ENCODE data around the gene AFF4. TPM values are rescaled to one million over a fixed set of nuclear protein-coding genes. Genes with fewer than 3 reads are reported as not detected.

The AFF4 gene
- total RNA-seq, 3 donors from 2014 or later (not counting 1 experiment from before 2014, with no cell fraction given): 87.5 to 98.1 (median 90.8) TPM

DNA sequence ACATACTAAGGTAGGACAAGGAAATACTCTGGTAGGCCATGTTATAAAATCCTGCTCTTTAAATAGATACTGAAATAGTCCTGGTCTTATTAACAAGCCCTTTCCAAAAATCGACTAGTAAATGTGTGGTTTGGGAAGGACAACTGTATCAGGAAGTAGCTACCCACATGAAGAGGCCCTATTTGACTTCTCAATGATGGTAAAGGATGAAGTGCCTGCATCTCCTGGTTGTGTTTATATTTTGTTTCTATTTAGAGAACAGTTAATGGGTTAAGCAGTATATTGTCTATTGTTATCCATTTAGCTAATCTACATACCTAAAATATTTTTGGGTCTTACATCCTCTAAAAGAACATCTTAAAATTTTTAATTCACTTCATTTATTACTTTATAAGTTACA is 109.6 kb downstream of the AFF4 start:
- Mint-ChIP-seq H3K36me3 (no peaks in the 10 kb centered on the region), H3K4me3 (no peak overlapping the region), H3K27me3 (ENCODE audit: low read depth in 2 of 2) (peaks cover under 1 to 11% of the 10 kb centered on the region in 2 donors), H3K4me1 (no peaks in the 10 kb centered on the region), H3K9me3 (no peaks in the 10 kb centered on the region), H3K27ac (no peak overlapping the region)
- TF ChIP-seq, protein P1, sequence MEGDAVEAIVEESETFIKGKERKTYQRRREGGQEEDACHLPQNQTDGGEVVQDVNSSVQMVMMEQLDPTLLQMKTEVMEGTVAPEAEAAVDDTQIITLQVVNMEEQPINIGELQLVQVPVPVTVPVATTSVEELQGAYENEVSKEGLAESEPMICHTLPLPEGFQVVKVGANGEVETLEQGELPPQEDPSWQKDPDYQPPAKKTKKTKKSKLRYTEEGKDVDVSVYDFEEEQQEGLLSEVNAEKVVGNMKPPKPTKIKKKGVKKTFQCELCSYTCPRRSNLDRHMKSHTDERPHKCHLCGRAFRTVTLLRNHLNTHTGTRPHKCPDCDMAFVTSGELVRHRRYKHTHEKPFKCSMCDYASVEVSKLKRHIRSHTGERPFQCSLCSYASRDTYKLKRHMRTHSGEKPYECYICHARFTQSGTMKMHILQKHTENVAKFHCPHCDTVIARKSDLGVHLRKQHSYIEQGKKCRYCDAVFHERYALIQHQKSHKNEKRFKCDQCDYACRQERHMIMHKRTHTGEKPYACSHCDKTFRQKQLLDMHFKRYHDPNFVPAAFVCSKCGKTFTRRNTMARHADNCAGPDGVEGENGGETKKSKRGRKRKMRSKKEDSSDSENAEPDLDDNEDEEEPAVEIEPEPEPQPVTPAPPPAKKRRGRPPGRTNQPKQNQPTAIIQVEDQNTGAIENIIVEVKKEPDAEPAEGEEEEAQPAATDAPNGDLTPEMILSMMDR (IDR thresholded peaks at IDR 0.05): no peak
- intact Hi-C loops (cut with micrococcal nuclease): no loop called here
- no peak for DNase-seq
- no peak for ATAC-seq
- H3K9me3 ChIP-seq (ENCODE audit: control insufficient read depth, insufficient read depth, low read length): no peaks in the 10 kb centered on the region
- no peak overlapping the region for H3K4me3 ChIP-seq (ENCODE audit: low read length)
- H3K4me1 ChIP-seq (ENCODE audit: control insufficient read depth, insufficient read depth, low read length): no peaks in the 10 kb centered on the region
- H3K27me3 ChIP-seq (ENCODE audit: control insufficient read depth, insufficient read depth, low read length): no peaks in the 10 kb centered on the region
- H3K36me3 ChIP-seq (ENCODE audit: control insufficient read depth, insufficient read depth, low read length): no peaks in the 10 kb centered on the region
- 0% methylated on average over 1 of the region's 1 CpG for WGBS (ENCODE audit: insufficient coverage)
- no peak overlapping the region for H3K27ac ChIP-seq (ENCODE audit: low read length)

DNA sequence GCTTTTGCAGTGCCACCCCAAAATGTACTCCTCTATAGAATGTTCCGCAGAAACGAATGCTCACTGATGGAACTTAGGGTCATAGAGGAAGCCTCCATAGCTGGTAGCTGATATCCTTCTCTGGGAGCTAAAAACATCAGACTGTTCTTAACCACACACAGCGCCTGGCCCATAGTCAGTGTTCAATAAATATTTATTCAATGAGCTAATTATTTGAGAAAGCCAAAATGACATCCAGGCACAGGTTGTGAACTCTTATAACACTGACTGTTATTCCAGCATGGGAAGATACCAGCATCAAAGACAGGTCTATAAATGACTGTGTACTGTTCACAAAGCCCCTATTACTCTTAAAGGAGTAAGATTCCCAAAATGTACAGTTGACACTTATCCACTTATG is 110.1 kb downstream of the AFF4 start:
- Mint-ChIP-seq H3K36me3 (no peaks in the 10 kb centered on the region), H3K27ac (no peak overlapping the region), H3K4me3 (no peak overlapping the region), H3K27me3 (ENCODE audit: low read depth in 2 of 2) (peaks cover 5 to 11% of the 10 kb centered on the region in 2 donors), H3K9me3 (no peaks in the 10 kb centered on the region), H3K4me1 (no peaks in the 10 kb centered on the region)
- Histone ChIP-seq H3K4me3 (ENCODE audit: low read length) (no peak overlapping the region), H3K36me3 (ENCODE audit: control insufficient read depth, insufficient read depth, low read length) (no peaks in the 10 kb centered on the region), H3K27ac (ENCODE audit: low read length) (no peak overlapping the region), H3K9me3 (ENCODE audit: control insufficient read depth, insufficient read depth, low read length) (no peaks in the 10 kb centered on the region), H3K27me3 (ENCODE audit: control insufficient read depth, insufficient read depth, low read length) (no peaks in the 10 kb centered on the region), H3K4me1 (ENCODE audit: control insufficient read depth, insufficient read depth, low read length) (no peaks in the 10 kb centered on the region)
- intact Hi-C loops (cut with micrococcal nuclease): no loop called here
- TF ChIP-seq, protein P1 (IDR thresholded peaks at IDR 0.05): no peak
- ATAC-seq (no peak), DNase-seq (no peak)
- 97% methylated on average over 3 of the region's 3 CpGs for WGBS (ENCODE audit: insufficient coverage)

DNA sequence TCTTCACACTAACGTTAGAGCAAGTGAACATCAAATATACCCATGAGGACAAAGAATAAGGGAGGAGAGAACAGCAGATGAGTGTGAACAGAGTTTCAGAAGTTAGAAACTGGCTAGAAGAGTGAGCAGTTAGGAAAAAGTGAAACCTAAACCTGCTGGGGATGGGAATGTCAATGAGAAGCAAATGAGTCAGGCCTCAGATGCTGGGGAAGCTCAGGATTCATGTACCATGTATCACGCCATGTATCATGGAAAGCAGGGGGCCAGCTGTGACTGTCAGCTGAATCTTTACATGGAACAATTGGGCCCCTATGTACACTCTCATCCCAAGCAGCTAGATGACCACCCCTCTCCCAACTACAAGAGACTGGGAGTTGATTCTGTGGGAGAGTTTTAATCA is 113.4 kb downstream of the AFF4 start:
- Histone ChIP-seq H3K36me3 (ENCODE audit: control insufficient read depth, insufficient read depth, low read length) (no peaks in the 10 kb centered on the region), H3K27ac (ENCODE audit: low read length) (no peak overlapping the region), H3K27me3 (ENCODE audit: control insufficient read depth, insufficient read depth, low read length) (no peaks in the 10 kb centered on the region), H3K4me1 (ENCODE audit: control insufficient read depth, insufficient read depth, low read length) (no peaks in the 10 kb centered on the region), H3K4me3 (ENCODE audit: low read length) (no peak overlapping the region), H3K9me3 (ENCODE audit: control insufficient read depth, insufficient read depth, low read length) (no peaks in the 10 kb centered on the region)
- Mint-ChIP-seq H3K27ac (no peak overlapping the region), H3K4me1 (no peaks in the 10 kb centered on the region), H3K27me3 (ENCODE audit: low read depth in 2 of 2) (peaks cover 6 to 7% of the 10 kb centered on the region in 2 donors), H3K4me3 (no peak overlapping the region), H3K36me3 (no peaks in the 10 kb centered on the region), H3K9me3 (no peaks in the 10 kb centered on the region)
- TF ChIP-seq, protein P1 (IDR thresholded peaks at IDR 0.05): no peak
- intact Hi-C loops (cut with micrococcal nuclease): no loop called here
- no peak for DNase-seq
- no peak for ATAC-seq
- WGBS (ENCODE audit: insufficient coverage): 90% methylated on average over 2 of the region's 2 CpGs

DNA sequence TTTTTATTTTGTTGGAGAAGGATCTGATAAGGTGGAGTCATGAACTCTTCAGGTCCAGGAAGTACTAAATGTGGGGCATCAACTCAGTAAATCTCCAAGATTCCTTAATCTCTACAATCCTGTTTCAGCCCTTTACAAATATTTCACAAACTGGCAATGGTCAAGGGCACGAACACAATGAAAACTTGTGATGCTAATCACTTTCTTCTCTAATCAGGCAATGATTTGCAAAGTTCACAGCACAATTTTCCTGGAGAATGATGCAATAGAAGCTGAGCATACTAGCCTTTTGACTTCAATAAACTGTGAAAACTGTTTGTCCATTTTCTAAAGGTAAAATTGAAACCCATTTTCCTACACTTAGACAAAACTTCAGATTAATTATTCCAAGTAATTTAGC is 114.1 kb downstream of the AFF4 start:
- TF ChIP-seq, protein P1 (IDR thresholded peaks at IDR 0.05): no peak
- intact Hi-C loops (cut with micrococcal nuclease): no loop called here

More for the DNA sequence above, 114.1 kb downstream of the AFF4 start:
- Mint-ChIP-seq H3K36me3 (no peaks in the 10 kb centered on the region), H3K4me3 (no peak overlapping the region), H3K27me3 (ENCODE audit: low read depth in 2 of 2) (peaks cover 6 to 7% of the 10 kb centered on the region in 2 donors), H3K9me3 (no peaks in the 10 kb centered on the region), H3K27ac (no peak overlapping the region), H3K4me1 (no peaks in the 10 kb centered on the region)
- ATAC-seq (no peak), DNase-seq (no peak)
- no peaks in the 10 kb centered on the region for H3K9me3 ChIP-seq (ENCODE audit: control insufficient read depth, insufficient read depth, low read length)
- no peaks in the 10 kb centered on the region for H3K36me3 ChIP-seq (ENCODE audit: control insufficient read depth, insufficient read depth, low read length)
- H3K4me1 ChIP-seq (ENCODE audit: control insufficient read depth, insufficient read depth, low read length): no peaks in the 10 kb centered on the region
- no peak overlapping the region for H3K27ac ChIP-seq (ENCODE audit: low read length)
- H3K4me3 ChIP-seq (ENCODE audit: low read length): no peak overlapping the region
- no peaks in the 10 kb centered on the region for H3K27me3 ChIP-seq (ENCODE audit: control insufficient read depth, insufficient read depth, low read length)
- 69% methylated on average over 1 of the region's 1 CpG for whole genome bisulfite sequencing (ENCODE audit: insufficient coverage)
